CD4-positive, alpha-beta T cell treated with Interleukin-4 for 1 hour (primary cell): ENCODE data around the gene APP.

Experiments used
- DNase-seq, 2 donors: peaks; one replicate each; pipeline ENCODE4 v3.0.0-alpha.2; 2020 to 2022

APP gene

GRCh38 chr21:25967901-25968438 is 202.6 kb downstream of the APP start:
- peak in 1 of 2 donors; percentile 15 for DNase-seq

- peak in 1 of 2 donors; percentile 6 for DNase-seq
These were observed 203.2 kb downstream of the APP start for GRCh38 chr21:25967181-25967900.

- no peak for DNase-seq
These were observed 204.4 kb downstream of the APP start for GRCh38 chr21:25965951-25966707.

GRCh38 chr21:25964926-25965325 is 205.6 kb downstream of the APP start:
- no peak for DNase-seq

- DNase-seq, result peak in 1 of 2 donors; percentile 31
These were observed 206.6 kb downstream of the APP start for GRCh38 chr21:25964015-25964414.

- DNase-seq, result no peak
These were observed 207.4 kb downstream of the APP start for GRCh38 chr21:25963181-25963580.

GRCh38 chr21:25961042-25961441 is 209.5 kb downstream of the APP start:
- DNase-seq, result peak in 1 of 2 donors; percentile 12

GRCh38 chr21:25960402-25960801 is 210.2 kb downstream of the APP start:
- DNase-seq, result no peak

- no peak for DNase-seq
These were observed 210.8 kb downstream of the APP start for GRCh38 chr21:25959799-25960198.

GRCh38 chr21:25956993-25957714 is 213.4 kb downstream of the APP start:
- DNase-seq, result no peak

- DNase-seq, result no peak
These were observed 214.9 kb downstream of the APP start for GRCh38 chr21:25955646-25956045.

- no peak for DNase-seq
These were observed 216.9 kb downstream of the APP start for GRCh38 chr21:25953659-25954058.

GRCh38 chr21:25953196-25953595 is 217.4 kb downstream of the APP start:
- no peak for DNase-seq

GRCh38 chr21:25952306-25952705 is 218.3 kb downstream of the APP start:
- no peak for DNase-seq

- no peak for DNase-seq
These were observed 220.9 kb downstream of the APP start for GRCh38 chr21:25949701-25950100.

- no peak for DNase-seq
These were observed 225.8 kb downstream of the APP start for GRCh38 chr21:25944672-25945213.

- DNase-seq, result no peak
These were observed 226.5 kb downstream of the APP start for GRCh38 chr21:25944082-25944481.

GRCh38 chr21:25942135-25942534 is 228.4 kb downstream of the APP start:
- DNase-seq, result no peak

GRCh38 chr21:25939396-25939761 is 231.2 kb downstream of the APP start:
- DNase-seq, result no peak

GRCh38 chr21:25938658-25939395 is 231.7 kb downstream of the APP start:
- DNase-seq, result no peak

- DNase-seq, result no peak
These were observed 233.8 kb downstream of the APP start for GRCh38 chr21:25936776-25937175.

- no peak for DNase-seq
These were observed 235.8 kb downstream of the APP start for GRCh38 chr21:25934771-25935224.
